ENCODE results near the gene RGL1. TPM values are rescaled to one million over a fixed set of nuclear protein-coding genes. Genes with fewer than 3 reads are reported as not detected.

The RGL1 gene
- total RNA-seq, 4 donors from 2014 or later = 4.0 to 5.1 (median 4.8) TPM

DNA sequence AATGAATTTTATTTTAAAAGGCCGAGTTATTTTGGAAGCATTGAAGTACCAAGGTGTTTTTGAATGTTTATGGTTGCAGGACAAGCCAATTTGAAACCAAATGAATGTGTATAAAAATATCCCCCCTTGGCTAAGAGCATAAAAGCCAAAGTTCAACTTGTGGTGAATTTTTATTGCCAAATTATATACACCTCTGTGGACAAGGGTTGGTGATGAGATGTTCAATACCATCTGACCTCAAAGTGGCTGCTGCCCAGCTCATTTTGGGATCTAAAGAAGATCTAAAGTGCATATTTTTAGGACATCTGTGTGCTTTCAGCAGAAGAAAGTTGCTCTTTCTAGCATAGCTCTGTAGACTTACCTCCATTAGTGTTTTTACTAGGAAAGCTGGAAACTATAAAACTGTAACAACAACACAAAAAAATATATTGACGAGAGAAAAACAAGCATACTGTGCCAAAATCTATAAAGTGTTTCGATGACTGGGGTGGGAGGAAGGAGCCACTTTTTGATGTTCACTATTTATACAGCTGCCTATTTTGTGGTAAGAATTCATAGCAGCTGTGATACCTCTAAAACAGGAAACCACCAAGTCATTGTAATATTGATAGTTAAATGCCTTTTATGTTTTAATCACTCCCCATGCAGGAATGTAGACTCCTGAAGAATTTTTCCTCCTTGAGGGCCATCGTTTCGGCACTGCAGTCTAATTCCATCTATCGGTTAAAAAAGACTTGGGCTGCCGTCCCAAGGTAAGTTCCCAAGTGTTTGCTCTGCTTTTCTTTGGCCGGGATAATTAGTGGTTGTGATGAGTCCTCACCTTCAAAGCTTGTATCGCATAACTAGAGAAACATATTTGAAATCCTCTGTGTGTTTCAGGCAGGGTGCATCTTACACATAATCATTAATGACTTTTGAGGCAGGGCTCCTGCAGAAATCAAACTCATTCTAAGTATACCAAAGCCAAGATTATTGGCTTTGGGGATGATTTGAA, 83.2 kb downstream of the RGL1 start:
- no peaks in the 10 kb centered on the region for H3K36me3 ChIP-seq
- no peak overlapping the region for H3K4me3 ChIP-seq
- in situ Hi-C loops (cut with MboI; ENCODE audit: low sequenced_read_pairs in 4 of 4) (loop anchor here in 1 of 4 donors (25.0 kb wide), 1 partner anchor 426 kb away; the partner anchor contains the start of gene SMG7), intact Hi-C loops (cut with DNase I; ENCODE audit: low total_unique reads) (no loop called here)
- ATAC-seq (no peak), DNase-seq (no peak)
- TF ChIP-seq POLR2A (IDR thresholded peaks at IDR 0.05) = no peak
- TF ChIP-seq, protein P1, sequence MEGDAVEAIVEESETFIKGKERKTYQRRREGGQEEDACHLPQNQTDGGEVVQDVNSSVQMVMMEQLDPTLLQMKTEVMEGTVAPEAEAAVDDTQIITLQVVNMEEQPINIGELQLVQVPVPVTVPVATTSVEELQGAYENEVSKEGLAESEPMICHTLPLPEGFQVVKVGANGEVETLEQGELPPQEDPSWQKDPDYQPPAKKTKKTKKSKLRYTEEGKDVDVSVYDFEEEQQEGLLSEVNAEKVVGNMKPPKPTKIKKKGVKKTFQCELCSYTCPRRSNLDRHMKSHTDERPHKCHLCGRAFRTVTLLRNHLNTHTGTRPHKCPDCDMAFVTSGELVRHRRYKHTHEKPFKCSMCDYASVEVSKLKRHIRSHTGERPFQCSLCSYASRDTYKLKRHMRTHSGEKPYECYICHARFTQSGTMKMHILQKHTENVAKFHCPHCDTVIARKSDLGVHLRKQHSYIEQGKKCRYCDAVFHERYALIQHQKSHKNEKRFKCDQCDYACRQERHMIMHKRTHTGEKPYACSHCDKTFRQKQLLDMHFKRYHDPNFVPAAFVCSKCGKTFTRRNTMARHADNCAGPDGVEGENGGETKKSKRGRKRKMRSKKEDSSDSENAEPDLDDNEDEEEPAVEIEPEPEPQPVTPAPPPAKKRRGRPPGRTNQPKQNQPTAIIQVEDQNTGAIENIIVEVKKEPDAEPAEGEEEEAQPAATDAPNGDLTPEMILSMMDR (IDR thresholded peaks at IDR 0.05 in 4 of 5, conservative IDR thresholded peaks at IDR 0.05 in 1 of 5) = no peak
- H3K27me3 ChIP-seq = no peaks in the 10 kb centered on the region
- no peaks in the 10 kb centered on the region for H3K9me3 ChIP-seq
- H3K27ac ChIP-seq = no peak overlapping the region
- peaks cover 13 to 24% of the 10 kb centered on the region in 2 donors for H3K4me1 ChIP-seq

DNA sequence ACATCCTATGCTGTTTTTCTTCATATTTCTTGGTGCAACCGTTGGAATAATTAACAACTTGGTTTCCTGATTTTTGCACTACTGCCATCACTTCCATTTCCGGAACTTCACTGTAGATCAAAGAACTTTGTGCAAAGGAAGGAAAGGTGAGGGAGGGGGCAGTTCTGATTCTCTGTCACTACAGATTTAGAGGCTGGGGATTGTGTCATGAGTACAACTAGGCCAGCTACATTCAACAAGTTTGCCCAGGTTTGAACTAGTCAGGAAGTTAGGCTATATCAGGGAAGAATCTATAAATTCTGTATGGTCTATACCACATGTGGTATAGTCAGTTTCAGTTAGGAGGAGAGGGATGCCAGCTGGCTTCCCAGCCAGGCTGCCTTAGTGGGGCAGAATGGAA, 84.2 kb downstream of the RGL1 start:
- in situ Hi-C loops (cut with MboI; ENCODE audit: low sequenced_read_pairs in 4 of 4) = loop anchor here in 1 of 4 donors (25.0 kb wide), 1 partner anchor 427 kb away; the partner anchor contains the start of gene SMG7
- no peak overlapping the region for H3K27ac ChIP-seq
- no peaks in the 10 kb centered on the region for H3K27me3 ChIP-seq
- TF ChIP-seq, protein P1 (IDR thresholded peaks at IDR 0.05 in 4 of 5, conservative IDR thresholded peaks at IDR 0.05 in 1 of 5) = no peak
- TF ChIP-seq POLR2A (IDR thresholded peaks at IDR 0.05) = no peak
- intact Hi-C loops (cut with DNase I; ENCODE audit: low total_unique reads) = no loop called here
- no peak for ATAC-seq
- H3K36me3 ChIP-seq = no peaks in the 10 kb centered on the region
- no peak for DNase-seq
- no peak overlapping the region for H3K4me3 ChIP-seq
- H3K4me1 ChIP-seq = peaks cover 21 to 34% of the 10 kb centered on the region in 2 donors
- H3K9me3 ChIP-seq = no peaks in the 10 kb centered on the region

DNA sequence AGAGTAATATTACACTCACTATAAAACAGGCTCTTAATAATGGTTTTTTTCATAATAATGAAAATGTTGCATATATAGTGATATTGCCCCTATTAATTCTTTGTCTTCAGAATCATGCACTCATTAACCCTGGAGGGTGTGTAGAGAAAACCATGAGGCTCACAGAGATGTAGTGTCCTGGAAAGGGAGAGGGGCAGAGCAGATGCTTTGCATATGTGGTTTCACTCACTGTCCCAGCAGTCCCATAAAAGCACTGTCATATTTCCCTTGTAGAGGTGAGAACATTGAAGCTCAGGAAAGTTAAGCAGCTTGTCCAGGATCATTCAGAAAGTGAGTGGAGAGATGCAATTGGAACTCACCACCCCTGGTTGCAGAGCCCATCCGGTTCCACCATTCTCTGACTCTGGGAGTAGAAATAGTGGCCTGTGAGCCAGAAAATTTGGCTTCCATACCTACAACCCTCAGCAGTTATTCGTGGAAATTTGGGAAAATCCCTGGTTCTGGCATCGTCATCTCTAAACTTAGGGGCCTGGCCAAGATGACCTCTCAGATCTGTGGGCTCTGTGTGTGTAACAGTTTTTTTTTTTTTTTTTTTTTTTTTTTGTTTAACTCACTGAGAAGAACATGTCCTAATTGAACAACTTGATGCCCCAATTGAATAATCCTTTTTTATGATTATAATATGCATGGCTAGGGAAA, 86.4 kb downstream of the RGL1 start:
- TF ChIP-seq, protein P1 (IDR thresholded peaks at IDR 0.05 in 4 of 5, conservative IDR thresholded peaks at IDR 0.05 in 1 of 5) = no peak
- TF ChIP-seq POLR2A (IDR thresholded peaks at IDR 0.05) = no peak
- ATAC-seq = no peak
- Histone ChIP-seq H3K36me3 (no peaks in the 10 kb centered on the region), H3K4me1 (peaks cover 21 to 42% of the 10 kb centered on the region in 2 donors), H3K27ac (peak overlapping the region in 2 of 4 donors; percentile 72 to 75), H3K4me3 (no peak overlapping the region), H3K27me3 (no peaks in the 10 kb centered on the region), H3K9me3 (no peaks in the 10 kb centered on the region)
- no peak for DNase-seq
- intact Hi-C loops (cut with DNase I; ENCODE audit: low total_unique reads) (no loop called here), in situ Hi-C loops (cut with MboI; ENCODE audit: low sequenced_read_pairs in 4 of 4) (loop anchor here in 1 of 4 donors (25.0 kb wide), 1 partner anchor 429 kb away; the partner anchor contains the start of gene SMG7)

DNA sequence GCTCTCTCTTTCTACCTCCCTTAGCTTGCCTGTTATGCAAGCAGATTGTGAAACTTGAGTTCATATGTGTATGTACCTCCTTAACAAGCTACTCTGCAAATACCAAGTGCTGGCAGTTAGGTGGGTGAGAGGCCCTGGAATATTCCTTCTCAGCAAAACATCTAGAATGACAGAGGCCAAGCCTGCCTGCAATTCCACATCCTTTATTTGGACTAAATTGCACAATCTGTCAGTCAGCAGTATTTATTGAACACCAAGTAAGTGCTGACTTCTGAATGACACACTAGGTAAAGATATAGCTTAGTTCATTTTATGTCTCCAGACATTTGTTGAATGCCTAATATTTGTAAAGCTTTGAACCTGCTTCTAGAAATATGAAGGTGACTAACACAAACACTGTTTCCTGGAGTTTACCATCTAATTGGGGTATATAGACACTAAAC, 87.5 kb downstream of the RGL1 start:
- peak; percentile 43 to 62 for DNase-seq
- Histone ChIP-seq H3K27ac (peak overlapping the region; percentile 43 to 75 (median 67)), H3K27me3 (no peaks in the 10 kb centered on the region), H3K4me1 (peaks cover 21 to 41% of the 10 kb centered on the region in 2 donors), H3K36me3 (no peaks in the 10 kb centered on the region), H3K4me3 (no peak overlapping the region), H3K9me3 (no peaks in the 10 kb centered on the region)
- TF ChIP-seq, protein P1 (IDR thresholded peaks at IDR 0.05 in 4 of 5, conservative IDR thresholded peaks at IDR 0.05 in 1 of 5) = no peak
- TF ChIP-seq POLR2A (IDR thresholded peaks at IDR 0.05) = no peak
- ATAC-seq = peak; percentile 74 to 81
- intact Hi-C loops (cut with DNase I; ENCODE audit: low total_unique reads) = no loop called here
- in situ Hi-C loops (cut with MboI; ENCODE audit: low sequenced_read_pairs in 4 of 4) = loop anchor here in 1 of 4 donors (25.0 kb wide), 1 partner anchor 430 kb away; the partner anchor contains the start of gene SMG7
